Right cardiac atrium (tissue), 5 donors: ENCODE results near the gene SPOCK1. TPM values are rescaled to one million over a fixed set of nuclear protein-coding genes. Genes with fewer than 3 reads are reported as not detected.
"Not testable (repeated sequence)": the region's sequence is repeated elsewhere in the genome, so short reads cannot be mapped to it uniquely, and the experiment has no call there.

Experiments used
- ATAC-seq, 2 donors: fragments of 200-7000 bp; cut with Tn5 transposase; one replicate each; pipeline versions ENCODE4 v1.8.0 to v1.9.1; 2020; ENCODE audit warnings: moderate library complexity in 2 of 2, mild to moderate bottlenecking in 1 of 2
- DNase-seq, 3 donors: peaks; one replicate each; pipeline ENCODE4 v3.0.0-alpha.2; 2020
- H3K27ac ChIP-seq: one replicate; pipeline ENCODE4 v1.5.1; 2013; ENCODE audit warnings: mild to moderate bottlenecking, low read length, control low read depth, moderate library complexity
- H3K27me3 ChIP-seq: one replicate; pipeline ENCODE4 v1.6.1; 2013; ENCODE audit not compliant: control insufficient read depth, insufficient read depth
- H3K4me1 ChIP-seq: one replicate; pipeline ENCODE4 v1.6.1; 2013; ENCODE audit warnings: low read length; ENCODE audit not compliant: control insufficient read depth, insufficient read depth
- H3K4me3 ChIP-seq: one replicate; pipeline ENCODE4 v1.5.1; 2013; ENCODE audit warnings: low read length, control low read depth
- H3K9me3 ChIP-seq: one replicate; pipeline ENCODE4 v1.6.1; 2013; ENCODE audit warnings: low read length; ENCODE audit not compliant: control insufficient read depth
- WGBS: extraction: QIAGEN DNeasy Blood & Tissue Kit; methylation state at CpG from one replicate; pipeline ENCODE4 v1.1.7; 2013; 5-methylcytosine and 5-hydroxymethylcytosine counted together
- intact Hi-C, 4 donors: fragments of 100-400 bp; cut with DNase I; formaldehyde crosslinking; loops; one replicate each; pipeline versions ENCODE4 v1.11.0 to v1.14.0; 2022 to 2023
- long read RNA-seq, 4 donors: library from polyadenylated mRNA; unstranded; transcript quantifications; one replicate each; pipeline ENCODE4 v2.0.0, GENCODE V29; 2020 to 2021
- polyA plus RNA-seq: library from polyadenylated mRNA; stranded (reverse); fragments of 200-250 nt; gene quantifications from one replicate; pipeline ENCODE4 v1.2.3, GENCODE V29; 2013
- total RNA-seq, 4 donors: library from RNA; stranded (reverse); fragmentation: NEBNext Ultra II Directional; extraction: Animal tissue kit (Norgen Biotek cat#: 25700); gene quantifications; one replicate each; pipeline ENCODE4 v1.2.1, GENCODE V29; 2021
- donor health status: healthy with polysubstance abuse.
- donor health status: DM: no; HTN: yes; CAD: no.
- donor health status: DM: no; HTN: no; CAD: no.
- donor health status: DM: no; HTN: yes; CAD: no; lungs with severe emphysema.
- donor health status: DM: yes; HTN: yes; CAD: no.

The SPOCK1 gene
- total RNA-seq (100 to 1,000 TPM; 107 to 186 (median 144) TPM), polyA plus RNA-seq (41.0 TPM)
- long read RNA-seq, donor 1, full-length matches to known transcripts: 8 of 18 reads
- long read RNA-seq, donor 1, partial matches to known transcripts: 0 of 18 reads
- long read RNA-seq, donor 1, other reads (novel, unspliced or antisense): 10 of 18 reads
- long read RNA-seq, donor 2, full-length matches to known transcripts: 4 of 8 reads
- long read RNA-seq, donor 2, partial matches to known transcripts: 1 of 8 reads
- long read RNA-seq, donor 2, other reads (novel, unspliced or antisense): 3 of 8 reads
- long read RNA-seq, donor 3, full-length matches to known transcripts: 13 of 39 reads
- long read RNA-seq, donor 3, partial matches to known transcripts: 2 of 39 reads
- long read RNA-seq, donor 3, other reads (novel, unspliced or antisense): 24 of 39 reads
- long read RNA-seq, donor 4, full-length matches to known transcripts: 6 of 12 reads
- long read RNA-seq, donor 4, partial matches to known transcripts: 0 of 12 reads
- long read RNA-seq, donor 4, other reads (novel, unspliced or antisense): 6 of 12 reads

DNA sequence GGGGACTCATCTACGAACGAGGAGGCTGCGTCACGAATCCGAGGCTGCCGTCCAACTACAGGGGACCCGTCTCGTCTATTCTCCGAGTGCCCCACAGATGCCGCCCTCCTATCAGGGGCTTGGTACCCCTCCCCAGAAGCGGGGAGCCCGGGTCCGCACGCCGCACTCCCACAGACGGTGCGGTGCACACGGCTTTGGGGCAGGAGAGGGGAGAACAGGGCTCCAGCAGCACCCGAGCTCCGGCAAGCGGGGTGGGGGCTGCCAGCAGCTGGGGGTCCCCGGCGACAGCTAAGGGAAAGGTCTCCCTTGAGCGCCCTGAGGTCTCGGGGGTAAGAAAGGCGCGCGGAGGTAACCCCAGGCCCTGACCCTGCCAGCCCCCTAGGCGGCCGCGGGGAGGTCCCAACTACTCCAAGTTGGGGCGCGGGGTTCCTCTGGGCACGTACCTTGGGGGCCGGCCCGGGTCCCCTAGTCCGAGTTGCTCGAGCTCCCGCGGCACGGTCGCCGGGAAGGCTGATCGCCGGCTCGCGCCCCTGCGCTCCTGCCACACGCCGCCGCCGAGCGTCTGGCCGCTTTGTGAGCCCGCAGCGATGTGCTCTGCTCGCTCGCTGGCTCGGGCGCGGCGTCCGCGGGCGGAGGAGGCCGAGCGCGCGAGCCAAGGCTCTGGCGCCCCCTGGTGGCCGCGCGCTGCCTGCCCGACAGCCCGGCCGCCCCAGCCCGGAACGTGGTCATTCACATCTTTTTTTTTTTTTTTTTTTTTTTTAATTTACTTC is at the start of gene SPOCK1:
SPOCK1 (minus strand) TSS at position 591 of the 770 bp plus-strand sequence.
- intact Hi-C loops: loop anchor here (2.0 to 10.0 kb wide), 6 partner anchors 144 to 692 kb away; no protein-coding TSS in a partner anchor
- no peaks in the 10 kb centered on the region for H3K9me3 ChIP-seq
- no peak within 1 kb of the TSS for H3K27ac ChIP-seq
- under 1% methylated on average over 77 of the region's 78 CpGs for WGBS
- ATAC-seq: peak; percentile 94 to 95
- peaks cover 1% of the 10 kb centered on the region for H3K4me1 ChIP-seq
- H3K4me3 ChIP-seq: peak within 1 kb of the TSS; percentile 49
- H3K27me3 ChIP-seq: no peaks in the 10 kb centered on the region
- DNase-seq: peak; percentile 79 to 94 (median 90)

DNA sequence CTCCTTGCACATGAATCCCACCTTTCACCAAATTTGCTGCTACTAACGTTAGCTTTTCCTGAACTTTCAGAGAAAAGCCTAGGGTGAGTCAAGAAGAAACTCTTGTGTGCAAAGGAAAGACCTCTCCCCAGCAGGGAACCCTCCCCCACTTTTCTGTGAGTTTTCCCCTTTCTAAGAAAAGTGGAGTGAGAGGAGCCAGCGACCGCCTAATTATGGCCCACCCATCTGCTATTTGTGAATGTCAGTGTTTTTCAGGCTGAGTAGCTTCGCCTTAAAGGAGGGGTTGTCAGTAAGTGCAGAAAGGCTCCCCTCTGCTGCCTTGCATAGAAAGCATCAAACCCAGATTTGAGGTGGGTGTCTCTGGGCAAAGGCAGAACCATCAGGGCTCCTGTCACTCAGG is 46.8 kb upstream of the SPOCK1 start:
- WGBS: 83% methylated on average over 4 of the region's 4 CpGs
- DNase-seq (no peak), ATAC-seq (no peak)
- Histone ChIP-seq H3K4me3 (no peak overlapping the region), H3K27me3 (no peaks in the 10 kb centered on the region), H3K9me3 (no peaks in the 10 kb centered on the region), H3K27ac (no peak overlapping the region), H3K4me1 (no peaks in the 10 kb centered on the region)
- intact Hi-C loops: no loop called here

DNA sequence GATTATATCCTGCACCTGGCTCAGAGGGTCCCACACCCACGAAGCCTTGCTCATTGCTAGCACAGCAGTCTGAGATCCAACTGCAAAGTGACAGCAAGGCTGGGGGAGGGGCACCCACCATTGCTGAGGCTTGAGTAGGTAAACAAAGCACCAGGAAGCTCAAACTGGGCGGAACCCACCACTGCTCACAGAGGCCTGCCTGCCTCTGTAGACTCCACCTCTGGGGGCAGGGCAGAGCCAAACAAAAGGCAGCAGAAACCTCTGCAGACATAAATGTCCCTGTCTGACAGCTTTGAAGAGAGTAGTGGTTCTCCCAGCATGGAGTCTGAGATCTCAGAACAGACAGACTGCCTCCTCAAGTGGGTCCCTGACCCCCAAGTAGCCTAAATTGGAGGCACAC is 36.3 kb upstream of the SPOCK1 start:
- ATAC-seq, intact Hi-C loops, H3K4me3 ChIP-seq, H3K27ac ChIP-seq, H3K9me3 ChIP-seq, H3K4me1 ChIP-seq, H3K27me3 ChIP-seq: not testable (repeated sequence)
- peak in 1 of 3 donors; percentile 23 for DNase-seq
- 71% methylated on average over 2 of the region's 2 CpGs for WGBS

DNA sequence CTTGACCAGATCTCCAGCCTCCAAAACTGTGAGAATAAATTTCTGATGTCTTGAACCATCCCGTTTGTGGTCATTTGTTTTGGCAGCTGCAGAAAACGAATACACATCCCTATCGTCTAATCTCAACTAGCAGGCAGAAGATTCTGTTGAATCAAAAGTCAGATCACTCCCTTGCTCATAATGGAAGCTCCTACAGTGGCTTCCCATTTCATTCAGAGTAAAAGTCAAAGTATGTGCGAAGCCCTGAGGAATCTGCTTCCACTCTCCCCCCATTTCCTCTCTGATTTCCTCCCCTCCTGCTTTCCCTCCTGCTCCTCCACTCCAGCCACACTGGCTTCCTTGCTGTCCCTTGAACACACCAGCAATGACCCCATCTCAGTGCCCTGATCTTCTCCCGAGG is 34.8 kb upstream of the SPOCK1 start:
- no peaks in the 10 kb centered on the region for H3K27me3 ChIP-seq
- peaks cover 3% of the 10 kb centered on the region for H3K9me3 ChIP-seq
- no peak for DNase-seq
- intact Hi-C loops: no loop called here
- ATAC-seq: no peak
- WGBS: 85% methylated on average over 5 of the region's 5 CpGs
- H3K4me1 ChIP-seq: no peaks in the 10 kb centered on the region
- no peak overlapping the region for H3K4me3 ChIP-seq
- no peak overlapping the region for H3K27ac ChIP-seq

DNA sequence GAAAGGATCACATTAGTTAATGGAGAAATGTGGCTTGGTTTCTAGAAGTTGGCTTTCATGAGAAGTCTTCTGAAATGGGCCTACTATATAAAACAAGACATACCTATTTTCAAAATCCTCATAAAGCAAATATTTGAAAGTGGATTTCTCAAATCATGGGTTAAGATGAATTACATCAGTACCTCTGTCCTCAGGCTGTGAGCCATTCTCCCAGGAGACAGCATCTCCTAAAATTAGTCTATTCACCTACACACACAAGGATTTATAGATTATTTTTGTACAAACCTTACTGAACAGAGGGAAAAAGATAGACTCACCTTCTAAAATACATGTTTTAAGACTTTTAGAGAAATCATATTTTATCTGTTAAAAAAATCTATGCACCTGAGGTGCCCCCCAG is 32.1 kb upstream of the SPOCK1 start:
- Histone ChIP-seq H3K27ac (no peak overlapping the region), H3K27me3 (no peaks in the 10 kb centered on the region), H3K4me1 (no peaks in the 10 kb centered on the region), H3K9me3 (peaks cover 3% of the 10 kb centered on the region), H3K4me3 (no peak overlapping the region)
- intact Hi-C loops: no loop called here
- no peak for ATAC-seq
- no peak for DNase-seq

DNA sequence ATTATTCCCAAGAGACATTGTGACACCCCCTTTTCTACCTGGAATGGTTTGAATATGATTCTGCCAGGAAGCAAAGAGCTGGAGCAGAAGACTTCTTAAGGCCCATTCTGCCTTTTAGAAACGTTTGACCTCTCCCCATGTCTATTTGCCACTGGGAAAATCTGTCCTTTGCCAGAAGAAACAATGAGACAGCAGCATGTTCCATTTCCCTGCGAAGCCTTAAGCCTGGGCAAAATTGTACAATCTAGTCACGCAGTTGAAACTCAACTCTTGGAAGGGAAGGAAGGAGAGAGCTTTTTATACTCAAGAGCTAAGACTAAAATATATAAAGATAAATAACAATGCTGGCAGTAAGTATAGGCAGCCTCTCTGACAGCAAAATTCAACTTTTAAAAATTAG is 22.1 kb upstream of the SPOCK1 start:
- ATAC-seq: no peak
- intact Hi-C loops: no loop called here
- no peak overlapping the region for H3K4me3 ChIP-seq

DNA sequence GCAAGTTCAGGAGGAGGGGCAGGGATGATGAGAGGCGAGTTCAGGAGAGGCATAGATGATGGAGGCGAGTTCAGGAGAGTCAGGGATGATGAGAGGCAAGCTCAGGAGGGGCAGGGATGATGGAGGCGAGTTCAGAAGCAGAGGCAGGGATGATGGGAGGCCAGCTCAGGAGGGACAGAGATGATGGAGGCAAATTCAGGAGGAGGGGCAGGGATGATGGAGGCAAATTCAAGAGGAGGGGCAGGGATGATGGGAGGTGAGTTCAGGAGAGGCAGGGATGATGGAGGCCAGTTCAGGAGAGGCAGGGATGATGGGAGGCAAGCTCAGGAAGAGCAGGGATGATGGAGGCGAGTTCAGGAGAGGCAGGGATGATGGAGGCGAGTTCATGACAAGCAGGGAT is 17.8 kb upstream of the SPOCK1 start:
- no peak for ATAC-seq
- Histone ChIP-seq H3K27ac (no peak overlapping the region), H3K27me3 (no peaks in the 10 kb centered on the region), H3K9me3 (no peaks in the 10 kb centered on the region), H3K4me1 (no peaks in the 10 kb centered on the region), H3K4me3 (no peak overlapping the region)
- intact Hi-C loops: no loop called here
- 84% methylated on average over 5 of the region's 5 CpGs for WGBS
- DNase-seq: no peak

More for the DNA sequence above, 22.1 kb upstream of the SPOCK1 start:
- no peaks in the 10 kb centered on the region for H3K9me3 ChIP-seq
- H3K27ac ChIP-seq: no peak overlapping the region
- DNase-seq: no peak
- 58% methylated on average over 3 of the region's 3 CpGs for WGBS
- H3K4me1 ChIP-seq: no peaks in the 10 kb centered on the region
- H3K27me3 ChIP-seq: no peaks in the 10 kb centered on the region

DNA sequence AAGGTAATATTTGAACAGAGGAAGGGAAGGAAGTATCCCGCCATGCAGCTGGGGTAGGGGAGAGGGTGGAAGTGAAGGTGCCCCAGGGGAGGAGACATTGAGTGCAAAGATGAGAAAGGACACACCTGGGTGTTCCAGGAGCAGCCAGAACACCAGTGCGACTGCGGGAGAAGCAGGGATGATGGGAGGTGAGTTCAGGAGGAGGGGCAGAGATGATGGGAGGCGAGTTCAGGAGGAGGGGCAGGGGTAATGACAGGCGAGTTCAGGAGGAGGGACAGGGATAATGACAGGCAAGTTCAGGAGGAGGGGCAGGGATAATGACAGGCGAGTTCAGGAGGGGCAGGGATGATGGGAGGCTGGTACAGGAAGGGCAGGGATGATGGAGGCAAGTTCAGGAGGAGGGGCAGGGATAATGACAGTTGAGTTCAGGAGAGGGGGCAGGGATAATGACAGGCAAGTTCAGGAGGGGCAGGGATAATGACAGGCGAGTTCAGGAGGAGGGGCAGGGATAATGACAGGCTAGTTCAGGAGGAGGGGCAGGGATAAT is 17.2 kb upstream of the SPOCK1 start:
- intact Hi-C loops: no loop called here
- DNase-seq (no peak), ATAC-seq (no peak)
- 33% methylated on average over 7 of the region's 7 CpGs for whole genome bisulfite sequencing
- no peaks in the 10 kb centered on the region for H3K27me3 ChIP-seq
- no peaks in the 10 kb centered on the region for H3K9me3 ChIP-seq
- no peak overlapping the region for H3K27ac ChIP-seq
- no peaks in the 10 kb centered on the region for H3K4me1 ChIP-seq
- no peak overlapping the region for H3K4me3 ChIP-seq

DNA sequence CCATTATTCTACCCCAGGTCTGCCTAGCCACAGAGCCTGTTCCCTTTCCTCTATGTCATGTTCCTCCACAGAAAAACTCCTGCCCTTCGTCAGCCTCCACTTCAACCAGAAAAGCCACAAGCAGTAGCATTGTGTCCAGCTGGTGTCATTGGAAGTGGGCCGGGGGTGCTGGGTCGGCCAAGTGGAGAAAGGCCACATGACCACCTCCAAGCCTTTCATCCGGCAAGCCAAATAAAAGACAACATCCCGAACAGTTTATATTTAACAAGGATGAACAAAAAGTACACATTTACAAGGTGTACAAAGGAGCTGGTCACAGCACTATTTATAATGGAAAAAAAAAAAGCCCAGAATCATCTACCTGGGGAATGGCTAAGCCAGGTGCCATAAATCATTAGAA is 16.1 kb upstream of the SPOCK1 start:
- ATAC-seq: no peak
- Histone ChIP-seq H3K4me3 (no peak overlapping the region), H3K4me1 (no peaks in the 10 kb centered on the region), H3K9me3 (no peaks in the 10 kb centered on the region), H3K27me3 (no peaks in the 10 kb centered on the region), H3K27ac (no peak overlapping the region)
- DNase-seq: no peak
- intact Hi-C loops: no loop called here
- 77% methylated on average over 5 of the region's 5 CpGs for WGBS

DNA sequence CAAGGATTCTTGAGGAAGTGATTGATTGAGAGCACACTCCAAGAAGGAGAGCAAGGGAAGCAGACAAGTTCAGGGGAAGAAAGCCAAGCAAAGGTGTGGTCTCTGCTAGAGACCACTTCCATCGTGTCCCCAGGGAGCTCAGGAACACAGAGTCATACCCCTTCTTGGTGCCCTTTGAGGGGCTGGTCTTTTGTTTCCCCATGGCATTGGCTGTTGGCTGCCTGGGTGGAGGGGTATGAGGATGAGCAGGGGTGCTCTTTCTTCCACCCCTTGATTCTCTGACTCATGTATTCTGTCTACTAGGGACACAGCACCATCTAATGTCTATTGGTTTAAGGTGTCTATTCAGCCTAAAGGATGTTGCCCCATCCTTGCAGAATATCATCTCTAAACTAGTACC is 11.5 kb upstream of the SPOCK1 start:
- no peak for DNase-seq
- no peak for ATAC-seq
- Histone ChIP-seq H3K4me1 (no peaks in the 10 kb centered on the region), H3K27ac (no peak overlapping the region), H3K9me3 (no peaks in the 10 kb centered on the region), H3K27me3 (no peaks in the 10 kb centered on the region), H3K4me3 (no peak overlapping the region)
- WGBS: 90% methylated on average over 1 of the region's 1 CpG
- intact Hi-C loops: no loop called here

DNA sequence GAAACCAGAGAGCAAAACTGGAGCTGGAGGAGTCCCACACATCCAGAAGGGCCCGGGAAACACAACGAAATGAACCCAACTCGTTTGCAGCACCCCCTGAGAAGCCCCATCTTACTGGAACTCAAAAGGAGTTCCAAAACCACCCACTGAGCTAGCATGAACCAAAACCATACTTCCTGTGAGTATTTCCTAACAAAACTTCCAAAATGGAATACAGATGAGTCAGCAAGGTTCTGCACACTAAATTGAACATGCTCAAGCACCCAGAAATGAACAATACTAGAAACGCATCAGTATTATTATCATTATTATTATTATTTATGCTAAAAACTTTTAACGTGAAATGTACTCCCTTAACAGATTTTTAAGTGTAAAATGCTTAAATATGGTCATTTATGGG is 8.0 kb upstream of the SPOCK1 start:
- H3K27ac ChIP-seq: no peak overlapping the region
- intact Hi-C loops: no loop called here
- DNase-seq (no peak), ATAC-seq (no peak)
- WGBS: 78% methylated on average over 5 of the region's 5 CpGs
- no peaks in the 10 kb centered on the region for H3K4me1 ChIP-seq
- H3K9me3 ChIP-seq: no peaks in the 10 kb centered on the region
- no peaks in the 10 kb centered on the region for H3K27me3 ChIP-seq
- no peak overlapping the region for H3K4me3 ChIP-seq
